Measurements from ENCODE around the gene POU5F2. TPM values are rescaled to one million over a fixed set of nuclear protein-coding genes. Genes with fewer than 3 reads are reported as not detected.

POU5F2 gene
- total RNA-seq, 1 experiment from 2014 or later = 0.22 TPM

DNA sequence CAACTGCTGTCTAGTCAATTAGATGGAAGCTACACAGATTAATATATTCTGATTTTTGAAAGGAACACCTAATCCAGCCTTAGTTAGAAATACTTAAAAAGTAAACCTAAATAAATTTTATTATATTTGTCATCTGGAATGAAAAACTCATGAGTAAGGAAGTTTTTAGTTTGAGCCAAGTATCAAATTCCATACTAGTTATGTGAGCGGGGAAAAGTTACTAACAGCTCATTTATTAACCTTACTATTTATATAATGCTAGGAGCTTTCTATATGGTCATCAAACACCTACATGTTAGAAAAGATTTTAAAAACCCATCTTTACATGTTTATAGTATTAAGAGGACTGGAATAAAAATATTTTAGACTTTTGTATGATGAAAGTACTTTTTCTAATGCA, 41.6 kb upstream of the POU5F2 start:
- no peaks in the 10 kb centered on the region for H3K9me3 ChIP-seq (ENCODE audit: control insufficient read depth, low read depth, low read length)
- no peak overlapping the region for H2BK12ac ChIP-seq (ENCODE audit: insufficient read length, low read depth, low read length)
- H3K36me3 Mint-ChIP-seq (ENCODE audit: insufficient read depth in 1 of 3, low read depth in 3 of 3) = no peaks in the 10 kb centered on the region
- H2BK120ac ChIP-seq (ENCODE audit: low read depth, low read length, poor library complexity, severe bottlenecking) = no peak overlapping the region
- no CpG with 5 or more reads among the region's 1 CpG for WGBS (ENCODE audit: extremely low coverage, insufficient read length, low lambda C conversion rate)
- no peak overlapping the region for H3K18ac ChIP-seq (ENCODE audit: insufficient read length, low read depth, low read length)
- H3K56ac ChIP-seq (ENCODE audit: insufficient read length, low read depth, low read length) = no peak overlapping the region
- no peak overlapping the region for H3T11ph ChIP-seq (ENCODE audit: low read length)
- no peak overlapping the region for H3K4me2 ChIP-seq (ENCODE audit: insufficient read depth, insufficient read length, low read length)
- no peaks in the 10 kb centered on the region for H3K9me3 Mint-ChIP-seq
- H4K20me1 ChIP-seq (ENCODE audit: control insufficient read depth, insufficient read depth, insufficient read length) = no peaks in the 10 kb centered on the region
- H3K27me3 ChIP-seq (ENCODE audit: insufficient read depth, low read length) = no peaks in the 10 kb centered on the region
- no peak overlapping the region for H3K9ac ChIP-seq (ENCODE audit: extremely low read depth, insufficient read length, low read length)
- DNase-seq = no peak
- H3K4ac ChIP-seq (ENCODE audit: low read depth, low read length) = no peak overlapping the region
- H3K79me1 ChIP-seq (ENCODE audit: insufficient read depth, low read depth, low read length, poor library complexity, severe bottlenecking) = no peaks in the 10 kb centered on the region
- H3K14ac ChIP-seq (ENCODE audit: insufficient read depth, low read length) = no peak overlapping the region
- no peak overlapping the region for H2AK5ac ChIP-seq (ENCODE audit: insufficient read length, low read length)
- no peaks in the 10 kb centered on the region for H3K23me2 ChIP-seq (ENCODE audit: insufficient read length, low read depth, low read length, poor library complexity, severe bottlenecking)
- no peak overlapping the region for H3K27ac Mint-ChIP-seq
- H3K23ac ChIP-seq (ENCODE audit: insufficient read length, low read depth, low read length) = no peak overlapping the region
- no peak overlapping the region for H3K4me3 Mint-ChIP-seq
- no peak overlapping the region for H4K5ac ChIP-seq (ENCODE audit: insufficient read length, low read depth, low read length)
- no peak overlapping the region for H4K8ac ChIP-seq (replicated peaks; ENCODE audit: insufficient read length, low read depth, low read length)
- no peak overlapping the region for H2BK5ac ChIP-seq (ENCODE audit: insufficient read length, low read length)
- no peaks in the 10 kb centered on the region for H3K4me1 Mint-ChIP-seq
- H2AFZ ChIP-seq (ENCODE audit: low read length) = no peak overlapping the region
- no peaks in the 10 kb centered on the region for H3K27me3 Mint-ChIP-seq (ENCODE audit: low read depth)
- TF ChIP-seq, protein P1, sequence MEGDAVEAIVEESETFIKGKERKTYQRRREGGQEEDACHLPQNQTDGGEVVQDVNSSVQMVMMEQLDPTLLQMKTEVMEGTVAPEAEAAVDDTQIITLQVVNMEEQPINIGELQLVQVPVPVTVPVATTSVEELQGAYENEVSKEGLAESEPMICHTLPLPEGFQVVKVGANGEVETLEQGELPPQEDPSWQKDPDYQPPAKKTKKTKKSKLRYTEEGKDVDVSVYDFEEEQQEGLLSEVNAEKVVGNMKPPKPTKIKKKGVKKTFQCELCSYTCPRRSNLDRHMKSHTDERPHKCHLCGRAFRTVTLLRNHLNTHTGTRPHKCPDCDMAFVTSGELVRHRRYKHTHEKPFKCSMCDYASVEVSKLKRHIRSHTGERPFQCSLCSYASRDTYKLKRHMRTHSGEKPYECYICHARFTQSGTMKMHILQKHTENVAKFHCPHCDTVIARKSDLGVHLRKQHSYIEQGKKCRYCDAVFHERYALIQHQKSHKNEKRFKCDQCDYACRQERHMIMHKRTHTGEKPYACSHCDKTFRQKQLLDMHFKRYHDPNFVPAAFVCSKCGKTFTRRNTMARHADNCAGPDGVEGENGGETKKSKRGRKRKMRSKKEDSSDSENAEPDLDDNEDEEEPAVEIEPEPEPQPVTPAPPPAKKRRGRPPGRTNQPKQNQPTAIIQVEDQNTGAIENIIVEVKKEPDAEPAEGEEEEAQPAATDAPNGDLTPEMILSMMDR (conservative IDR thresholded peaks at IDR 0.05) = no peak
- H3K27ac ChIP-seq (ENCODE audit: insufficient read length, low read depth, low read length) = no peak overlapping the region
- H3K4me1 ChIP-seq (ENCODE audit: insufficient read depth, low read length) = no peaks in the 10 kb centered on the region
- no peak overlapping the region for H2BK15ac ChIP-seq (ENCODE audit: low read depth, low read length)
- no peaks in the 10 kb centered on the region for H3K79me2 ChIP-seq (ENCODE audit: insufficient read depth, low read length)
- H4K91ac ChIP-seq (ENCODE audit: insufficient read length, low read depth, low read length) = no peak overlapping the region
- no peak overlapping the region for H2BK20ac ChIP-seq (ENCODE audit: low read depth, low read length, poor library complexity, severe bottlenecking)

All from H9 (cell line).